Adipocyte (in vitro differentiated cells): ENCODE measurements around the gene CCDC154.

Experiments
- DNase-seq: peaks from one replicate; pipeline ENCODE4 v3.0.0-alpha.2; 2015; ENCODE audit warnings: low read depth
- H3K27me3 ChIP-seq: replicated peaks from 2 replicates; pipeline ENCODE4 v1.7.0; 2013; ENCODE audit warnings: mild to moderate bottlenecking, low read length, moderate library complexity; ENCODE audit not compliant: control insufficient read depth, insufficient read depth
- H3K36me3 ChIP-seq: 2 replicates; pipeline ENCODE4 v1.7.0; 2013; ENCODE audit warnings: low read length, mild to moderate bottlenecking, moderate library complexity; ENCODE audit not compliant: control insufficient read depth, insufficient read depth, severe bottlenecking
- H3K4me1 ChIP-seq: 2 replicates; pipeline ENCODE4 v1.7.0; 2013; ENCODE audit warnings: mild to moderate bottlenecking, low read length, moderate library complexity; ENCODE audit not compliant: control insufficient read depth, insufficient read depth
- H3K4me3 ChIP-seq: 2 replicates; pipeline ENCODE4 v1.7.0; 2013; ENCODE audit warnings: mild to moderate bottlenecking, low read length, moderate library complexity
- H3K9ac ChIP-seq: 2 replicates; pipeline ENCODE4 v1.7.0; 2013; ENCODE audit warnings: mild to moderate bottlenecking, low read length, moderate library complexity
- H3K9me3 ChIP-seq: 2 replicates; pipeline ENCODE4 v1.7.0; 2013; ENCODE audit warnings: mild to moderate bottlenecking, low read length, moderate library complexity; ENCODE audit not compliant: control insufficient read depth

Gene CCDC154

GRCh38 chr16:1443980-1444729 is at the start of gene CCDC154:
Gene CCDC154, minus strand, starts transcription at chr16:1444556. Its CDS starts 234 bp downstream, at chr16:1444322.
- Histone ChIP-seq H3K9ac (no peak within 1 kb of the TSS), H3K4me1 (no peaks in the 10 kb centered on the region), H3K27me3 (no peaks in the 10 kb centered on the region), H3K36me3 (peaks cover 16% of the 10 kb centered on the region), H3K4me3 (no peak within 1 kb of the TSS), H3K9me3 (no peaks in the 10 kb centered on the region)
- DNase-seq = no peak

GRCh38 chr16:1493746-1494094 is 49.4 kb upstream of the CCDC154 start:
- Histone ChIP-seq H3K36me3 (peaks cover 26% of the 10 kb centered on the region), H3K4me1 (peaks cover 16% of the 10 kb centered on the region), H3K4me3 (peak overlapping the region; percentile 89), H3K9ac (peak overlapping the region; percentile 86), H3K9me3 (no peaks in the 10 kb centered on the region), H3K27me3 (no peaks in the 10 kb centered on the region)
- peak; percentile 55 for DNase-seq

- peak within 1 kb of the TSS; percentile 89 for H3K4me3 ChIP-seq
- H3K27me3 ChIP-seq = no peaks in the 10 kb centered on the region
- no peaks in the 10 kb centered on the region for H3K9me3 ChIP-seq
- H3K4me1 ChIP-seq = peaks cover 16% of the 10 kb centered on the region
- H3K9ac ChIP-seq = peak within 1 kb of the TSS; percentile 86
- H3K36me3 ChIP-seq = peaks cover 24% of the 10 kb centered on the region
- peak; percentile 94 for DNase-seq
Observed at GRCh38 chr16:1492923-1493745, 48.8 kb upstream of the CCDC154 start, which contains the start of gene TELO2. Gene TELO2, plus strand, starts transcription at chr16:1493360. Its CDS starts 922 bp downstream, at chr16:1494282.

GRCh38 chr16:1492082-1492922 is 47.9 kb upstream of the CCDC154 start:
- Histone ChIP-seq H3K36me3 (peaks cover 20% of the 10 kb centered on the region), H3K9me3 (no peaks in the 10 kb centered on the region), H3K4me1 (peaks cover 16% of the 10 kb centered on the region), H3K9ac (peak overlapping the region; percentile 83), H3K27me3 (no peaks in the 10 kb centered on the region), H3K4me3 (peak overlapping the region; percentile 89)
- no peak for DNase-seq

- peaks cover 16% of the 10 kb centered on the region for H3K4me1 ChIP-seq
- H3K9ac ChIP-seq = no peak overlapping the region
- peaks cover 10% of the 10 kb centered on the region for H3K36me3 ChIP-seq
- H3K9me3 ChIP-seq = no peaks in the 10 kb centered on the region
- H3K27me3 ChIP-seq = no peaks in the 10 kb centered on the region
- DNase-seq = no peak
- no peak overlapping the region for H3K4me3 ChIP-seq
Observed at GRCh38 chr16:1491327-1491726, 47.0 kb upstream of the CCDC154 start.

- Histone ChIP-seq H3K9ac (no peak overlapping the region), H3K36me3 (no peaks in the 10 kb centered on the region), H3K27me3 (no peaks in the 10 kb centered on the region), H3K9me3 (no peaks in the 10 kb centered on the region), H3K4me3 (no peak overlapping the region), H3K4me1 (peaks cover 9% of the 10 kb centered on the region)
- no peak for DNase-seq
Observed at GRCh38 chr16:1489077-1489476, 44.7 kb upstream of the CCDC154 start.

GRCh38 chr16:1488619-1489018 is 44.3 kb upstream of the CCDC154 start, which contains the start of gene PTX4:
Gene PTX4, minus strand, starts transcription at chr16:1488944. Its CDS starts 35 bp downstream, at chr16:1488909.
- Histone ChIP-seq H3K9me3 (no peaks in the 10 kb centered on the region), H3K4me1 (peaks cover 6% of the 10 kb centered on the region), H3K4me3 (no peak within 1 kb of the TSS), H3K9ac (no peak within 1 kb of the TSS), H3K27me3 (no peaks in the 10 kb centered on the region), H3K36me3 (no peaks in the 10 kb centered on the region)
- DNase-seq = no peak

- Histone ChIP-seq H3K27me3 (no peaks in the 10 kb centered on the region), H3K4me3 (no peak overlapping the region), H3K9me3 (no peaks in the 10 kb centered on the region), H3K9ac (no peak overlapping the region), H3K36me3 (no peaks in the 10 kb centered on the region), H3K4me1 (peaks cover 6% of the 10 kb centered on the region)
- no peak for DNase-seq
Observed at GRCh38 chr16:1488054-1488601, 43.8 kb upstream of the CCDC154 start.

- Histone ChIP-seq H3K4me1 (peaks cover under 1% of the 10 kb centered on the region), H3K9me3 (no peaks in the 10 kb centered on the region), H3K9ac (no peak overlapping the region), H3K36me3 (no peaks in the 10 kb centered on the region), H3K27me3 (no peaks in the 10 kb centered on the region), H3K4me3 (no peak overlapping the region)
- DNase-seq = no peak
Observed at GRCh38 chr16:1487395-1488053, 43.2 kb upstream of the CCDC154 start.

- Histone ChIP-seq H3K9me3 (no peaks in the 10 kb centered on the region), H3K27me3 (no peaks in the 10 kb centered on the region), H3K36me3 (no peaks in the 10 kb centered on the region), H3K4me3 (no peak overlapping the region), H3K4me1 (no peaks in the 10 kb centered on the region), H3K9ac (no peak overlapping the region)
- no peak for DNase-seq
Observed at GRCh38 chr16:1486551-1487390, 42.4 kb upstream of the CCDC154 start.
